DND-41 (cell line): Measurements from ENCODE around the gene PTPRD.
A peak's percentile ranks its signal among the peaks of the same experiment; 100 is the strongest.

Experiments used
- ATAC-seq: fragments of 200-7000 bp; cut with Tn5 transposase; 3 replicates; pipeline ENCODE4 v1.9.1; 2021; ENCODE audit warnings: low read depth; ENCODE audit not compliant: insufficient read depth
- DNase-seq: peaks from one replicate; pipeline ENCODE4 v3.0.0-alpha.2; 2020
- H2AFZ ChIP-seq: 2 replicates; pipeline ENCODE4 v1.6.0; 2012; ENCODE audit warnings: low read depth, low read length
- H3K27ac ChIP-seq: 2 replicates; pipeline ENCODE4 v1.5.1; 2012; ENCODE audit warnings: low read length, inconsistent platforms
- H3K27me3 ChIP-seq: fragments of 200-600 bp; sonication (generic); 2 replicates; pipeline ENCODE4 v1.6.0; 2012; ENCODE audit warnings: low read length, mild to moderate bottlenecking, inconsistent platforms; ENCODE audit not compliant: insufficient read depth, poor library complexity
- H3K36me3 ChIP-seq: 2 replicates; pipeline ENCODE4 v1.5.1; 2012; ENCODE audit warnings: low read length, inconsistent platforms; ENCODE audit not compliant: insufficient read depth
- H3K4me1 ChIP-seq: 2 replicates; pipeline ENCODE4 v1.5.1; 2012; ENCODE audit warnings: mild to moderate bottlenecking, low read length; ENCODE audit not compliant: insufficient read depth
- H3K4me2 ChIP-seq: 2 replicates; pipeline ENCODE4 v1.6.0; 2012; ENCODE audit warnings: mild to moderate bottlenecking, moderate library complexity, low read length, inconsistent platforms; ENCODE audit not compliant: insufficient read depth
- H3K4me3 ChIP-seq, 2 experiments: fragments of 200-600 bp in 1 of 2; shearing (Covaris generic) in 1 of 2; 2 replicates each; pipeline ENCODE4 v1.5.1; 2012 to 2016; ENCODE audit warnings: inconsistent platforms in 2 of 2, low read length in 2 of 2, mild to moderate bottlenecking in 2 of 2, low read depth in 1 of 2, moderate library complexity in 1 of 2
- H3K79me2 ChIP-seq: 2 replicates; pipeline ENCODE4 v1.6.0; 2012; ENCODE audit warnings: low read length, inconsistent platforms; ENCODE audit not compliant: insufficient read depth
- H3K9ac ChIP-seq: 2 replicates; pipeline ENCODE4 v1.6.0; 2012; ENCODE audit warnings: low read depth, mild to moderate bottlenecking, inconsistent platforms, low read length, moderate library complexity
- H3K9me3 ChIP-seq: 2 replicates; pipeline ENCODE4 v1.5.1; 2012; ENCODE audit warnings: low read length, moderate library complexity, mild to moderate bottlenecking, inconsistent platforms; ENCODE audit not compliant: insufficient read depth, severe bottlenecking
- H4K20me1 ChIP-seq: 2 replicates; pipeline ENCODE4 v1.6.0; 2012; ENCODE audit warnings: low read length; ENCODE audit not compliant: insufficient read depth
- CTCF ChIP-seq: IDR thresholded peaks from 2 replicates; pipeline ENCODE4 v1.5.1; 2012; ENCODE audit warnings: borderline replicate concordance, low read length, moderate library complexity, mild to moderate bottlenecking; ENCODE audit not compliant: poor library complexity, severe bottlenecking; ENCODE audit errors: extremely low read depth
- EZH2 ChIP-seq: IDR thresholded peaks from 3 replicates; pipeline ENCODE4 v1.6.1; 2012; ENCODE audit warnings: borderline replicate concordance, low read depth, mild to moderate bottlenecking, moderate library complexity, low read length, inconsistent platforms; ENCODE audit not compliant: severe bottlenecking

The PTPRD gene

GRCh38 chr9:8408575-8409190 lies 2204.1 kb downstream of the PTPRD start:
- Histone ChIP-seq H3K4me2 (peak overlapping the region; percentile 51; the same call in 1 of the 2 replicates), H4K20me1 (no peaks in the 10 kb centered on the region), H3K4me3 (no peak overlapping the region), H3K4me1 (peaks cover 25% of the 10 kb centered on the region), H2AFZ (no peak overlapping the region), H3K27me3 (no peaks in the 10 kb centered on the region), H3K27ac (peak overlapping the region; percentile 51), H3K9me3 (no peaks in the 10 kb centered on the region), H3K36me3 (no peaks in the 10 kb centered on the region), H3K9ac (no peak overlapping the region), H3K79me2 (no peaks in the 10 kb centered on the region)
- ATAC-seq, result no peak
- DNase-seq, result no peak
- no peak for TF ChIP-seq EZH2
- no peak for TF ChIP-seq CTCF

- Histone ChIP-seq H3K4me1 (no peaks in the 10 kb centered on the region), H3K27ac (no peak overlapping the region), H3K36me3 (no peaks in the 10 kb centered on the region), H2AFZ (no peak overlapping the region), H3K79me2 (no peaks in the 10 kb centered on the region), H3K4me2 (no peak overlapping the region), H3K27me3 (no peaks in the 10 kb centered on the region), H3K9ac (no peak overlapping the region), H3K9me3 (no peaks in the 10 kb centered on the region), H4K20me1 (no peaks in the 10 kb centered on the region), H3K4me3 (no peak overlapping the region)
- ATAC-seq, result no peak; the same call in 2 of the 3 replicates
- no peak for DNase-seq
- TF ChIP-seq CTCF (no peak), EZH2 (no peak)
Observed at GRCh38 chr9:8401961-8402705, 2210.7 kb downstream of the PTPRD start.

DNA sequence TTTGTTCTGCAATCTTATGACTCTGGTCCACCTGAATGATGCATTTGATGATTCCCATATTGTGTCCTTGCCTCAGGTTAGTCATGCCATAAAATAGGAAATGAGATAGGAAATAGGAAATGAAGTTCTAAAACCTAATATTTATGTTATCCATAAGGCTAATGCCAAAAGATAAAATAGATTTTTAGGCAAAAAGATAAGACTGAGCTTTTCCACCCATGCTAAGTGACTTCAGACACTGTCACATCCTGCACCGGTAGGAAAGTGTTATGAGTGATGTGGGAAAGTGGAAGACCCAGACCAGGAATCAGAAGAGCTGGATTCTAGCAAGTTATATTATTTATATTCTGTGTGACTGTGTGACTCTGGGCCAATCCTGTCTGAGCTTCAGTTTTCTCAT lies 2212.4 kb downstream of the PTPRD start:
- no peaks in the 10 kb centered on the region for H3K27me3 ChIP-seq
- no peak overlapping the region for H3K4me3 ChIP-seq
- no peaks in the 10 kb centered on the region for H3K79me2 ChIP-seq
- ATAC-seq (no peak), DNase-seq (no peak)
- H4K20me1 ChIP-seq, result no peaks in the 10 kb centered on the region
- no peak overlapping the region for H3K9ac ChIP-seq
- no peak overlapping the region for H3K4me2 ChIP-seq
- H2AFZ ChIP-seq, result no peak overlapping the region
- no peaks in the 10 kb centered on the region for H3K4me1 ChIP-seq
- no peaks in the 10 kb centered on the region for H3K9me3 ChIP-seq
- no peaks in the 10 kb centered on the region for H3K36me3 ChIP-seq
- H3K27ac ChIP-seq, result no peak overlapping the region
- no peak for TF ChIP-seq CTCF
- no peak for TF ChIP-seq EZH2

DNA sequence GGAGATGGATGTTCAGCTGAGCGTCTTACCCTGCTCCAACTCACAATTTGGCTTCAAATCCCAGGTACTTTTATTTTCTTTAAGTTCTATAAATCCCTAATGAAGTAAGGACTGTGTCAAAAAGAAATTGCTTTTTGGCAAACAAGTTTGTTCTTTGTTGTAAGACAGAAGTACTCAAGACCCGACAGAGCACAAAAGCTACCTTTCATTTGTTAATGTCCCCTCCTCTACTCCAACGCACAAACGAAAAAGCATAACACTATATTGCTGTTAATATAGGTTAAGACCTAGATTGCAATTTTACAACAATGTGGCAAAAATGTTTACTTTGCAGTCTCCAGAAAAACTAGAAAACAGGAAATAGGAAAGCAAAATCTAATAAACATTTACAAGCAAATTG lies 2217.8 kb downstream of the PTPRD start:
- Histone ChIP-seq H3K79me2 (no peaks in the 10 kb centered on the region), H3K9me3 (no peaks in the 10 kb centered on the region), H3K4me2 (no peak overlapping the region), H4K20me1 (no peaks in the 10 kb centered on the region), H3K9ac (no peak overlapping the region), H3K27me3 (no peaks in the 10 kb centered on the region), H3K36me3 (no peaks in the 10 kb centered on the region), H3K4me1 (no peaks in the 10 kb centered on the region), H3K27ac (no peak overlapping the region), H3K4me3 (no peak overlapping the region), H2AFZ (no peak overlapping the region)
- DNase-seq (no peak), ATAC-seq (no peak)
- no peak for TF ChIP-seq CTCF
- TF ChIP-seq EZH2, result no peak
